ENCODE data around the gene SND1.

GRCh38 chr7:128055637-128056036 is 403.6 kb downstream of the SND1 start:
- no peak for TF ChIP-seq POLR2A (IDR thresholded peaks at IDR 0.05)
- TF ChIP-seq CTCF (IDR thresholded peaks at IDR 0.05): no peak
